Heart left ventricle (tissue), 16 donors: Measurements from ENCODE around the gene ASF1B. TPM values are rescaled to one million over a fixed set of nuclear protein-coding genes. Genes with fewer than 3 reads are reported as not detected.

Experiments used
- ATAC-seq, 4 donors: fragments of 200-7000 bp; cut with Tn5 transposase; one replicate each; pipeline ENCODE4 v1.9.1; 2020 to 2022; ENCODE audit warnings: moderate library complexity in 4 of 4, mild to moderate bottlenecking in 3 of 4, moderate number of reproducible peaks in 1 of 4
- DNase-seq, 5 donors: peaks; one replicate each; pipeline ENCODE4 v3.0.0-alpha.2; 2020
- H3K27ac ChIP-seq, 12 donors: fragments of 200-600 bp; sonication (generic) in 4 of 12; one replicate each; pipeline versions ENCODE4 v1.5.0 to v1.8.0; 2016 to 2022; ENCODE audit warnings: mild to moderate bottlenecking in 2 of 12
- H3K27me3 ChIP-seq, 9 donors: fragments of 200-600 bp; sonication (generic) in 2 of 9; one replicate each; pipeline versions ENCODE4 v1.5.1 to v1.8.0; 2016 to 2022; ENCODE audit warnings: mild to moderate bottlenecking in 3 of 9
- H3K36me3 ChIP-seq, 9 donors: fragments of 200-600 bp; sonication (generic) in 2 of 9; one replicate each; pipeline versions ENCODE4 v1.5.0 to v1.8.0; 2018 to 2022; ENCODE audit warnings: mild to moderate bottlenecking in 2 of 9
- H3K4me1 ChIP-seq, 12 donors: fragments of 200-600 bp; sonication (generic) in 4 of 12; one replicate each; pipeline versions ENCODE4 v1.5.0 to v1.8.0; 2016 to 2022; ENCODE audit warnings: mild to moderate bottlenecking in 3 of 12
- H3K4me3 ChIP-seq, 12 donors: fragments of 200-600 bp; sonication (generic) in 4 of 12; one replicate each; pipeline versions ENCODE4 v1.5.0 to v1.8.0; 2017 to 2022; ENCODE audit warnings: mild to moderate bottlenecking in 9 of 12, moderate library complexity in 4 of 12
- H3K9me3 ChIP-seq, 12 donors: fragments of 200-600 bp; sonication (generic) in 4 of 12; one replicate each; pipeline versions ENCODE4 v1.5.0 to v1.8.0; 2016 to 2022; ENCODE audit warnings: mild to moderate bottlenecking in 1 of 12
- CTCF ChIP-seq, 12 donors: fragments of 200-600 bp; sonication (generic) in 4 of 12; IDR thresholded peaks; one replicate each; pipeline versions ENCODE4 v1.5.0 to v1.8.0; 2018 to 2022; ENCODE audit warnings: antibody characterized with exemption in 12 of 12, mild to moderate bottlenecking in 5 of 12
- POLR2A ChIP-seq, 2 donors: fragments of 450-650 bp; IDR thresholded peaks; one replicate each; pipeline ENCODE4 v1.6.1; 2017; ENCODE audit warnings: antibody characterized with exemption in 2 of 2, mild to moderate bottlenecking in 2 of 2, moderate library complexity in 2 of 2
- WGBS, 4 donors: extraction: QIAGEN DNeasy Blood & Tissue Kit in 2 of 4; methylation state at CpG; one replicate each; pipeline versions ENCODE4 v1.1.5 to v1.1.7; 2013 to 2018; 5-methylcytosine and 5-hydroxymethylcytosine counted together
- intact Hi-C, 10 donors: fragments of 100-400 bp; cut with DNase I; formaldehyde crosslinking; loops; one replicate each; pipeline versions ENCODE4 v1.11.1 to v1.14.2; 2022
- polyA plus RNA-seq, 2 donors: library from polyadenylated mRNA; stranded (reverse); fragments of 200-250 nt; gene quantifications; one replicate each; pipeline ENCODE4 v1.2.3, GENCODE V29; 2013
- total RNA-seq, 9 donors: library from RNA; depleted of rRNA in 2 of 9; stranded (reverse); fragments of >200 nt in 2 of 9; fragmentation: NEBNext Ultra II Directional in 3 of 9; extraction: Animal tissue kit (Norgen Biotek cat#: 25700) in 3 of 9; gene quantifications; one replicate each; pipeline versions ENCODE4 v1.1.0 to v1.2.4, GENCODE V29; 2016 to 2023
- donor health status: ischemic (EF 13 %, LVEDD 7.1; RV severe dilation, severe dysfunction).
- donor health status: healthy with polysubstance abuse.
- donor health status: DM: no; HTN: yes; CAD: no.
- donor health status: DM: no; HTN: no; CAD: no.
- donor health status: ischemic (EF 25% LVEDD 6.9; RV normal size, moderate dysfunction).
- donor health status: ischemic (EF 25% LVEDD 5.7; RV mildly dilated, moderate dysfunction).
- donor health status: healthy.
- donor health status: DM: yes; HTN: yes; CAD: no.
- donor health status: ischemic (EF 35%, LVEDD 5.7; RV mildly dilated, moderate dysfunction).
- donor health status: nonischemic (EF 11% LVEDD 7.7; RV severe dilation, severe dysfunction).
- donor health status: DM: yes; HTN: yes; CAD: no.
- donor health status: PGD.
- donor health status: ischemic (EF 29% LVEDD 5.4; RV normal size, mild dysfunction).
- donor health status: nonischemic (EF 23%, LVEDD 6.1; RV moderate dilation, normal function).

ASF1B gene
- total and polyA plus RNA-seq, 11 donors = 0.19 to 7.0 (median 0.91) TPM

GRCh38 chr19:14088634-14089411 is 47.6 kb downstream of the ASF1B start:
- Histone ChIP-seq H3K27ac (peak overlapping the region in 7 of 12 donors; percentile 24 to 92 (median 54)), H3K27me3 (no peaks in the 10 kb centered on the region), H3K36me3 (peaks cover 0 to 24% (median 18%) of the 10 kb centered on the region in 9 donors), H3K4me1 (peaks cover 0 to 19% (median 12%) of the 10 kb centered on the region in 12 donors), H3K4me3 (peak overlapping the region in 9 of 12 donors; percentile 33 to 96 (median 86)), H3K9me3 (peaks cover 0 to 13% (median 7%) of the 10 kb centered on the region in 12 donors)
- no peak for DNase-seq
- TF ChIP-seq POLR2A (IDR thresholded peaks at IDR 0.05) = no peak
- no peak for TF ChIP-seq CTCF (IDR thresholded peaks at IDR 0.05)
- intact Hi-C loops = loop anchor here in 1 of 10 donors (10.0 kb wide), 1 partner anchor 314 kb away; the partner anchor contains the start of gene C19orf53
- WGBS, 4 donors = 87 to 89% (median 89%) methylated on average over 30 of the region's 30 CpGs
- no peak for ATAC-seq

GRCh38 chr19:14086098-14086497 is 50.3 kb downstream of the ASF1B start:
- intact Hi-C loops = loop anchor here in 1 of 10 donors (10.0 kb wide), 1 partner anchor 311 kb away; the partner anchor contains the start of gene C19orf53
- no peak overlapping the region for H3K27ac ChIP-seq
- no peaks in the 10 kb centered on the region for H3K9me3 ChIP-seq
- TF ChIP-seq CTCF (IDR thresholded peaks at IDR 0.05) (no peak), POLR2A (IDR thresholded peaks at IDR 0.05) (no peak)
- H3K36me3 ChIP-seq = peaks cover 0 to 24% (median 18%) of the 10 kb centered on the region in 9 donors
- H3K27me3 ChIP-seq = no peaks in the 10 kb centered on the region
- WGBS, 4 donors = 88 to 92% (median 91%) methylated on average over 5 of the region's 5 CpGs
- no peak overlapping the region for H3K4me3 ChIP-seq
- DNase-seq = no peak
- no peak for ATAC-seq
- H3K4me1 ChIP-seq = peaks cover 4 to 20% (median 15%) of the 10 kb centered on the region in 12 donors

GRCh38 chr19:14085309-14085995 is 50.9 kb downstream of the ASF1B start, which contains the start of gene C19orf67:
TSS of gene C19orf67 (minus strand) at chr19:14085783. CDS start at chr19:14085627, 156 bp downstream.
- intact Hi-C loops = loop anchor here in 1 of 10 donors (10.0 kb wide), 1 partner anchor 311 kb away; the partner anchor contains the start of gene C19orf53
- 66 to 73% (median 70%) methylated on average over 41 to 54 of the region's 54 CpGs for WGBS, 4 donors
- TF ChIP-seq CTCF (IDR thresholded peaks at IDR 0.05) (no peak), POLR2A (IDR thresholded peaks at IDR 0.05) (no peak)
- Histone ChIP-seq H3K27ac (no peak within 1 kb of the TSS), H3K9me3 (no peaks in the 10 kb centered on the region), H3K4me3 (no peak within 1 kb of the TSS), H3K27me3 (no peaks in the 10 kb centered on the region), H3K36me3 (peaks cover 0 to 24% (median 18%) of the 10 kb centered on the region in 9 donors), H3K4me1 (peaks cover 4 to 24% (median 18%) of the 10 kb centered on the region in 12 donors)
- DNase-seq (no peak), ATAC-seq (no peak)

- Histone ChIP-seq H3K27ac (peak overlapping the region in 6 of 12 donors; percentile 81 to 96 (median 92)), H3K4me3 (peak overlapping the region in 7 of 12 donors; percentile 61 to 95 (median 73)), H3K9me3 (no peaks in the 10 kb centered on the region), H3K4me1 (peaks cover 4 to 31% (median 17%) of the 10 kb centered on the region in 12 donors), H3K36me3 (peaks cover 0 to 9% (median 3%) of the 10 kb centered on the region in 9 donors), H3K27me3 (no peaks in the 10 kb centered on the region)
- 0 to 81% (median 70%) methylated on average over 1 of the region's 1 CpG for WGBS, 4 donors
- ATAC-seq (no peak), DNase-seq (no peak)
- intact Hi-C loops = loop anchor here in 3 of 10 donors (5.0 to 10.0 kb wide), 2 partner anchors 35 to 308 kb away; partner anchors contain the start of genes PRKACA (in 3 of the 3) and C19orf53 (in 1 of the 3)
- TF ChIP-seq POLR2A (IDR thresholded peaks at IDR 0.05) = no peak
- TF ChIP-seq CTCF (IDR thresholded peaks at IDR 0.05) = no peak
Observed at GRCh38 chr19:14082675-14082960, 53.8 kb downstream of the ASF1B start.
